Vagina (tissue), 2 donors: Measurements from ENCODE around the gene CATSPERE.

Experiments used
- CTCF ChIP-seq, 3 experiments: fragments of 450-650 bp in 2 of 3; fragments of 200-600 bp in 1 of 3; sonication (generic) in 1 of 3; IDR thresholded peaks; one replicate each; pipeline ENCODE4 v1.5.1; 2017 to 2019; ENCODE audit warnings: antibody characterized with exemption in 3 of 3, mild to moderate bottlenecking in 2 of 3, moderate library complexity in 2 of 3
- POLR2A ChIP-seq, 2 donors: fragments of 450-650 bp; IDR thresholded peaks; one replicate each; pipeline ENCODE4 v1.6.1; 2017; ENCODE audit warnings: antibody characterized with exemption in 2 of 2, mild to moderate bottlenecking in 2 of 2, moderate library complexity in 2 of 2
- POLR2AphosphoS5 ChIP-seq, 2 donors: sonication (generic); formaldehyde crosslinking; IDR thresholded peaks; one replicate each; pipeline ENCODE4 v1.9.0; 2017; ENCODE audit warnings: antibody characterized with exemption in 2 of 2, mild to moderate bottlenecking in 2 of 2, low read depth in 1 of 2; ENCODE audit not compliant: insufficient read depth in 1 of 2

DNA sequence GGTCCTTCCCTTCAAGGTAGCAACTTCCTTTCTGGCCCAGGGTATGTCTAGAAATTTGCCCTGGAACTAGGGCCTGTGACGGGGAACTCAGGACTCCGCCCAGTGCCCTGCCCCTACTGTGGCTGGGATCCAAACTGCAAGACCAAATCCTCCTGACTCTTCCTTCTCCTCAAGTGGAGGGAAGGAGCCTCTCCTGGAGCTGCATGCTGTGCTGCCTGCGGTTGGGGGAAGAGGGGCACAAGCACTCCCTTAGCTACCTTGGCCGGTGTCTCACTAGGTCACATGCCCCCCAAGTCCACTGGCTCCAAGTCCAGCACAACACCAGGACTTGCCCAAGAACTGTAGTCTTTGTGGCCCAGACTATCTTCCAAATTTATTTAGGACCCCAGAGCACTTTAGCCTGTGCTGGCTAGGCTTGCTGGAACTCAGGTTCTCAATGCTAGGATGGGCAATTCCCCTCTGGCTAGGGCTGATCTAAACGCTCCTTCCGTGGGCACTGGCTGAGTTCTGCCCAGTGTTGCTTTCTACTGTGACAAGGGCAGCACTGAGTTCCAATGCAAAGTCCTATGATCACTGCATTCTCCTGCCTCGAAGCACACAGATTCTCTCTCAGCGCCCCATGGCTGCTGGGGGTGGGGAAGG lies 21.6 kb upstream of the CATSPERE start:
- TF ChIP-seq CTCF (IDR thresholded peaks at IDR 0.05) (no peak), POLR2A (IDR thresholded peaks at IDR 0.05) (no peak), POLR2AphosphoS5 (IDR thresholded peaks at IDR 0.05; ENCODE audit: insufficient read depth in 1 of 2, low read depth in 1 of 2) (no peak)
